RWPE2 (cell line): ENCODE measurements around the gene SIGLEC15.

Experiments used
- ATAC-seq: fragments of 200-7000 bp; cut with Tn5 transposase; 3 replicates; pipeline ENCODE4 v1.9.1; 2021; ENCODE audit warnings: low read depth
- DNase-seq: peaks from one replicate; pipeline ENCODE4 v3.0.0-alpha.2; 2020; ENCODE audit warnings: low spot score
- H3K27ac ChIP-seq: fragments of 450-650 bp; 2 replicates; pipeline ENCODE4 v1.5.1; 2017; ENCODE audit warnings: mild to moderate bottlenecking; ENCODE audit not compliant: poor library complexity, severe bottlenecking
- H3K27me3 ChIP-seq: fragments of 250-450 bp; sonication (Bioruptor Pico); 2 replicates; pipeline ENCODE4 v1.5.1; 2021; ENCODE audit warnings: mild to moderate bottlenecking, moderate library complexity; ENCODE audit not compliant: insufficient read depth, poor library complexity, severe bottlenecking
- H3K36me3 ChIP-seq: fragments of 250-450 bp; sonication (Bioruptor Pico); 2 replicates; pipeline ENCODE4 v1.5.1; 2020; ENCODE audit warnings: low read depth, mild to moderate bottlenecking, moderate library complexity
- H3K4me1 ChIP-seq: fragments of 250-450 bp; sonication (Bioruptor Pico); 2 replicates; pipeline ENCODE4 v1.5.1; 2021; ENCODE audit warnings: mild to moderate bottlenecking, moderate library complexity; ENCODE audit not compliant: insufficient read depth, poor library complexity, severe bottlenecking
- H3K4me3 ChIP-seq: fragments of 250-450 bp; sonication (Bioruptor Pico); 2 replicates; pipeline ENCODE4 v1.5.1; 2021; ENCODE audit warnings: mild to moderate bottlenecking, moderate library complexity; ENCODE audit not compliant: severe bottlenecking
- H3K9me3 ChIP-seq: fragments of 250-450 bp; sonication (Bioruptor Pico); 2 replicates; pipeline ENCODE4 v1.5.1; 2021; ENCODE audit warnings: mild to moderate bottlenecking, moderate library complexity; ENCODE audit not compliant: severe bottlenecking
- CTCF ChIP-seq: fragments of 450-650 bp; IDR thresholded peaks from one replicate; pipeline ENCODE4 v1.5.1; 2017; ENCODE audit warnings: mild to moderate bottlenecking, moderate library complexity; ENCODE audit not compliant: poor library complexity, severe bottlenecking

The SIGLEC15 gene

GRCh38 chr18:45864081-45864480, 38.6 kb downstream of the SIGLEC15 start:
- no peaks in the 10 kb centered on the region for H3K9me3 ChIP-seq
- H3K4me3 ChIP-seq = no peak overlapping the region
- peaks cover 84% of the 10 kb centered on the region for H3K36me3 ChIP-seq
- DNase-seq = no peak
- no peak for ATAC-seq
- H3K27ac ChIP-seq = no peak overlapping the region
- H3K4me1 ChIP-seq = no peaks in the 10 kb centered on the region
- no peaks in the 10 kb centered on the region for H3K27me3 ChIP-seq
- TF ChIP-seq CTCF = no peak

GRCh38 chr18:45865466-45865865, 40.0 kb downstream of the SIGLEC15 start:
- no peak overlapping the region for H3K27ac ChIP-seq
- H3K4me3 ChIP-seq = no peak overlapping the region
- ATAC-seq (no peak), DNase-seq (no peak)
- H3K36me3 ChIP-seq = peaks cover 77% of the 10 kb centered on the region
- no peaks in the 10 kb centered on the region for H3K9me3 ChIP-seq
- TF ChIP-seq CTCF = no peak
- H3K4me1 ChIP-seq = no peaks in the 10 kb centered on the region
- no peaks in the 10 kb centered on the region for H3K27me3 ChIP-seq

GRCh38 chr18:45870419-45870818, 44.9 kb downstream of the SIGLEC15 start:
- TF ChIP-seq CTCF = no peak
- Histone ChIP-seq H3K36me3 (peaks cover 64% of the 10 kb centered on the region), H3K27ac (no peak overlapping the region), H3K9me3 (no peaks in the 10 kb centered on the region), H3K4me1 (peaks cover 12% of the 10 kb centered on the region), H3K4me3 (no peak overlapping the region), H3K27me3 (no peaks in the 10 kb centered on the region)
- ATAC-seq (no peak), DNase-seq (no peak)

GRCh38 chr18:45871431-45872084, 46.1 kb downstream of the SIGLEC15 start:
- Histone ChIP-seq H3K4me3 (no peak overlapping the region), H3K27me3 (no peaks in the 10 kb centered on the region), H3K36me3 (peaks cover 63% of the 10 kb centered on the region), H3K27ac (peak overlapping the region; percentile 38), H3K9me3 (no peaks in the 10 kb centered on the region), H3K4me1 (peaks cover 12% of the 10 kb centered on the region)
- ATAC-seq (peak; percentile 96), DNase-seq (no peak)
- TF ChIP-seq CTCF = no peak

- no peak for DNase-seq
- Histone ChIP-seq H3K4me1 (peaks cover 12% of the 10 kb centered on the region), H3K27me3 (no peaks in the 10 kb centered on the region), H3K36me3 (peaks cover 73% of the 10 kb centered on the region), H3K9me3 (no peaks in the 10 kb centered on the region), H3K27ac (no peak overlapping the region), H3K4me3 (no peak overlapping the region)
- TF ChIP-seq CTCF = no peak
- no peak for ATAC-seq
Measured at GRCh38 chr18:45874491-45875184, 49.2 kb downstream of the SIGLEC15 start.
